GM20000 (cell line): ENCODE measurements around the gene NSUN4.

Experiments
- DNase-seq: peaks from one replicate; pipeline ENCODE4 v3.0.0; 2012; ENCODE audit warnings: low spot score
- CTCF ChIP-seq: IDR thresholded peaks from 2 replicates; pipeline ENCODE4 v1.5.1; 2012; ENCODE audit warnings: mild to moderate bottlenecking, control low read depth; ENCODE audit errors: extremely low read depth, missing control alignments

The NSUN4 gene

GRCh38 chr1:46393510-46393909, 52.9 kb downstream of the NSUN4 start:
- no peak for DNase-seq
- TF ChIP-seq CTCF, result no peak

GRCh38 chr1:46394108-46394871, 53.7 kb downstream of the NSUN4 start, which contains the start of gene FAAH:
Gene FAAH, plus strand, starts transcription at chr1:46394317. Its CDS starts 32 bp downstream, at chr1:46394349.
- TF ChIP-seq CTCF, result no peak
- DNase-seq, result no peak

- no peak for TF ChIP-seq CTCF
- DNase-seq, result no peak
Measured at GRCh38 chr1:46394872-46395465, 54.4 kb downstream of the NSUN4 start.

- DNase-seq, result no peak
- no peak for TF ChIP-seq CTCF
Measured at GRCh38 chr1:46396441-46397398, 56.1 kb downstream of the NSUN4 start.

- DNase-seq, result no peak
- no peak for TF ChIP-seq CTCF
Measured at GRCh38 chr1:46399307-46399706, 58.7 kb downstream of the NSUN4 start.

GRCh38 chr1:46400421-46400820, 59.8 kb downstream of the NSUN4 start:
- TF ChIP-seq CTCF, result no peak
- no peak for DNase-seq
